Myocyte (in vitro differentiated cells): ENCODE measurements around the gene TRIOBP. TPM values are rescaled to one million over a fixed set of nuclear protein-coding genes. Genes with fewer than 3 reads are reported as not detected.
A peak's percentile ranks its signal among the peaks of the same experiment; 100 is the strongest.

Experiments
- DNase-seq: peaks from one replicate; pipeline ENCODE4 v3.0.0-alpha.2; 2012; ENCODE audit warnings: low read depth
- total RNA-seq: library from RNA; depleted of rRNA; stranded (reverse); fragments of >200 nt; gene quantifications from 2 replicates; pipeline ENCODE4 v1.2.3, GENCODE V29; 2014

Gene TRIOBP
- total RNA-seq, 1 donor from 2014 or later = 26.6 TPM

DNA sequence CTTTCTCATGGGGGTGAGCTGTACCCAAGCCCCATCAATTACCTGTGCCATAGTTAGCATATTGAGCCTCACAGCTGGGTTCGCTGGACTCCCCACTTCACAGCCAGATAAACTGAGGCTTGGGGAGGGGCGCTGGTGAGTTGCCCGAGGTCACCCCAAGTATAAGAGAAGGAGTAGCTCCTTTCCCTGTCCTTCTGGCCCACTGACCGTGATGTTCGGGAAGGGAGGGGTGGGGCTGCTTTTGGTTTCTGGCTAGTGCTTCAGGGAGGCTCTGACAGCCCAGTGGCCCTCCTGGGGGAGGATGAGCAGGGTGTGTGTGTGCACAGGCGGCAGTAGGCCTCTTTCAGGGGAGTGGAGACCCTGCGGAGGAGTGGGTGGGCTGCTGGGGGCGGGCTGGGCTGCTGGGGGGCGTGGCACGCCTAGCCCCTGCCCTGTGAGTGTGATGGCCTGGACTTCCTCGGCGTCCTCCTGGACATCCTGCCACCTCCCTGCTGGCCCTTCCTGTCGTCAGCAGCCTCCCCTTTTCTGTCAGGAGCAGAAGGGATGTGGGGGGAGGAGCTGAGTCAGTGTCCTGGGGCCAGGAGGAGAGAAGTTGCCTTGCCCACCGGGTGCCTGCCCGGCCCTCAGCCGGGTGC, 50.3 kb downstream of the TRIOBP start:
- DNase-seq = peak; percentile 6

DNA sequence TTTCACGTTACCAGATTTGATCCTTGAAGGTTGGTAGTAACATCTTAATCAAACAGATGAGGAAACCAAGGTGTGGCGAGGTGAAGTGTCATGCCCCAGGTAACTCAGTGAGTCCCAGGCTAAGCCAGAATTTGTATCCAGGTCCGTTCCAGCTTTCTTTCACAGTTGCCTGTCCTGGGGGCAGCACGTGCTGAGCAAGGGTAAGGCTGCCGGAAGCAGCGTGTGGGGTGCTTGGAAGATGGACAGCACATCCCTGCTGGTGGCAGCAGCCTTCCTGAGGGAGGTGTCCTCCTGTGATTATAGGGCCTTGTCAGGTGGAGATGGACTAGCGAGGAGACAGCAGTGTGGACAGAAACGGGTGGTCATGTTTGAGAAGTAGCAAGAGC, 50.9 kb downstream of the TRIOBP start:
- DNase-seq = no peak

DNA sequence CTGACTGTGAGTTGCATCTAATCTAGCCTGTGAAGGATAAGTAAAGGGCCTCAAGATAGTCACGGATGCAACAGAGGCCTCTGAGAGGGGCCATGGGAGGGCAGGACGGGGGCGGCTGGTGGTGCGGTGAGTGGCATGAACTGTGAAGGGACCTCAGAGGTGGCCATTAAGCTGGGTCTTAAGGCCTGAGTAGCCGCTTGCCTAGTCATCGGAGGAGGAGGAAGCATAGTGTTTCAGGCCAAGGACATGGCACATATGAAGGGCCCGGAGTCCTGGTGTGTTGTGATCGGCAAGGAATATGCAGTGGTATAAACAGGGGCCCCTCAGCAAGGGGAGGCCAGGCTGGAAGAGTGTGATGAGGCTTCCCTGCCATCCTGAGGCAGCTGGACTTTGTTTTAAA, 51.8 kb downstream of the TRIOBP start:
- DNase-seq = no peak

DNA sequence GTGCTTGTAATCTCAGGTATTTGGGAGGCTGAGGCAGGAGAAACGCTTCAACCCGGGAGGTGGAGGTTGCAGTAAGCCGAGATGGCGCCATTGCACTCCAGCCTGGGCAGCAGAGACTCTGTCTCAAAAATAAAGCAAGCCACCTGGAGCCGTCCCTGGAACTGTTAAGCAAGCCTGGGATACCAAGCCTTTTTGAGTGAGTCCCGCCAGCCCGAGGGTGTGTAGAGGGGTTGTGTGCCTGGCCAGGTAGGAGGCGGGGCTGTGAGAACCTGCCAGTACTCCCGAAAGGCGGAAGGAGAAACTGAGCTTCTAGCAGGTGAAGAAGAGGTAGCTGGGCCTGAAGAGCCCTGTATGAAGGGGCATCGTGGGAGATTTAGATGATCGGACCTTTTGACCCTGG, 52.4 kb downstream of the TRIOBP start:
- DNase-seq = no peak

DNA sequence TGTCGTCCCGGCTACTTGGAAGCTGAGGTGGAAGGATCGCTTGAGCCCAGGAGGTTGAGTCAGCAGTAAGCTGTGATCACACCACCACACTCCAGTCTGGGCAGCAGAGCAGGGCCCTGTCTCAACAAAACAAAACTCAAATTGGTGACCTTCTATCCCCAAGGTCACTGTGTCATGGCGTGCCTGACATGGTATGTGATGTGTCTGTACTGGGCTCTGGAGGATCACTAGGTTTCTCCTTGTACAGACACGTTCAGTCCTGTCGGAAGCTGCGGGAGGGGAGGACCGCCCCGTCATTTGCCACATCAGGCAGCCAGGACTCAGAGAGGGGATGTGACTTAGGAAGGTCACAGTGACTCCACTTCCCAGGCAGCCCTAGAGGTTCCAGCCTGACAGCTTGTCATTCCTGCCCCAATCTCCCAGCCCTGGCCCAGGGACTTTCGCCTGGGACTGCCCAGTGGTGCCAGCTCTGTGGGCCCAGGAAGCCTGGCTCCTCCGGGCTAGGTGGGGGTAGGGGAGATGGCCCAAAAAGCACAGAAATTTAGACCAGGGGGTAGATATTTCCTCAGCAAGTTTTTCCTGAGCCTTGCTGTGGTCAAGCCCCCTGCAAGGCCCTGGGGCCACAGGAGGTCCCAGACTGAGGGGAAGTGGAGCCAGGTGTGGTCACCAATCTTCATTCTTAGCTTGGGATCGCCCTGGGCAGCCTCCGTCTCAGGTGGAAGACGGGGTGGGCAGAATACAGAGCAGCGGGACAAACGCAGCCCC, 53.2 kb downstream of the TRIOBP start:
- DNase-seq = peak; percentile 20

DNA sequence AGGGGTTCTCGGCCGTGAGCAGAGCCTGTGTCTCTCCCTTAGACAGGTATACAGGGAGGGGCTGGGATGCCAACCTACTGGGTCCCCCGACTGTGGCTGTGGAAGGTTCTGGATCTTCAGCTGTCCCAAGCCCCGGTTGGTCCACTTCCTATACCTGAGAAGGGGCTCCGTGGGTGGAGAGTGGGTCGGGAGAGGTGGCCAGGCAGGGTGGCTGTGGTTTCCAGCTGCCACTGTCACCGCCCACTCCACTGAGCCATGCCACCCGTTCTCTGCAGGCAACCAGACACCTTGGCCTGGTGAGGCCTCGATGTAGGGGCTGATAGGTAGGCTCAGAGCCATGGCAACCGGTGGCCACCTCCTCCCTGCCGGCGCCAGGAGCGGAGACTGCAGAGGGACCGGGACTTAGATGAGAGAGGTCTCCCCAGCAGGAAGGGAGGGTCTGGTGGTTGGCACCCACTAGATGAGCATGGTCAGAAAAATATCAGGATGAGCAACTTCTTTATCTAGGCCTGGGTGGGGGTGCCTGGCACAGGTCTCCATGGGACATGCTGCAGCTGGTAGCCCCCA, 53.8 kb downstream of the TRIOBP start:
- no peak for DNase-seq

DNA sequence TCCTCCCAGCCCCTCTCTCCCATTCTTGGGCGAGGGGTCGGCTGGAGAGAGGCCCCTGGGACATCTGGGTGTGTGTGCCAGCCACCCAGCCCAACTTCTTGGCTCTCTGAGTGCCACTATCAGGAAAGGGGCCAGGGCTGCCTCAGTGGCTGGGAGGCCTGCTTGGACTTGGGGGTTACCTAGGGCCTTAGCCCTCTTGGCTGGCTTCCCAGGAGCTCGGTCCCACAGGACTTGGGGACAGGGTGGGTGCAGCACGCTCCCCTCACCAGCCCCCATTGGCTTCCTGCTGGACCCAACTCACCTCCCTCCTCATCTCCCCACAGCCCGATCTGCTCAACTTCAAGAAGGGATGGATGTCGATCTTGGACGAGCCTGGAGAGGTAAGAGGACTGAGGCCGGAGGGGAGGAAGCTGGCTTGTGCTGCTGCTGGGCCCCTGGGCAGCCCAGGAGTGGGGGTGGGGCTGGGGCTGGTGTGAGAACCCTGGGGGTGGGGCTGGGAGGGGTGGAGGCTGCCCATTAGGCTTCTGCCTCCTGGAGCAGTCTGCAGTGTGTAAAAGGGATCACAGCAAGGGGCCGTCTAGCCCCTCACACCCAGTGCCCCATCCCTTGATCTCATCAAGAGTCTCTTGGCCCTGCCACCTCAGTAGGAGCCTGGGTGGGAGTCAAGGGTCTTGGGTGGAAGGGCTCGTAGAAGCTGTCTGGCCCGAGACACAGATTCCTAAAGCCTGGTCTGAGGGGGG, 54.8 kb downstream of the TRIOBP start:
- DNase-seq = no peak

DNA sequence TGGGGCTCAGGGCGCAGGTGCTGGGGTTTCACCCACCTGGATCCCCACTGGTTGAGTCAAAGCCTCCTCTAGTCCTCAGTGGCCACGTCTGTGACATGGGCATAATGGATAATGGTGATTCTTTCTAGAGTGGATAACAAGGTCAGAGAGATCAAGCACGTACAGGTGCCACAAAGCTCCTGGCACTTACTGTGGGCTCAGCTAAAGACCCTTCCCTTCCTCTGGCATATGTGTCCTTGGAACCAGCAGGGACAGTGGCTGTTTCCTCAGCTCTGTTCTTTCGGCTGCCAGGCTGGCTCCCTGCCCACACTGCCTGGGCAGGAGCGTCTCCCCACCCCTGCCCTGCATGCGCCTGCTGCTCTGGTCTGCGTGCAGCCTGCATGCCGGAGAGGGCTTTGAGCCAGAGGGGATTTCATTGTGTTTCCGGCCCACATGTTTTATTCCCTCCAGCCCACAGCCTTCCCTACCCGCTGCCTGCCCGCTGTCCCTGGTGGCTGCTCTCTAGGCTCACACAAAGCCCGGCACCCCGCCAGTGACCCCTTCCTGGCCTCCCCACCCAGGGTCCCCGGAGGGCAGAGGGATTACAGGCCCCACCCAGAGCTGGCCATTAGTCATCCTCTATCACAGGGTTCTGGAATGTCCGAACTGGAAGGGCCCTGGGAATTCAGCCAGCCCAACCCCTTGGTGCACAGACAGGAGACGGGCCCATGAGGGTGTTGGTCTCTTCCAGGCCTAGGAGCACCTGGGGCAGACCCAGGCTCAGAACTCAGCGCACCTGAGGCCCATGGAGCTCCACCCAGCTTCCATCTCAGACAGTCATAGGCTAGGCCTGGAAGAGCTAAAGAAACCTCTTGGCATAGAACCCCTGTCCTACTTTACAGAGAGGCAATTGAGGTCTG, 55.6 kb downstream of the TRIOBP start:
- DNase-seq = peak; percentile 99

DNA sequence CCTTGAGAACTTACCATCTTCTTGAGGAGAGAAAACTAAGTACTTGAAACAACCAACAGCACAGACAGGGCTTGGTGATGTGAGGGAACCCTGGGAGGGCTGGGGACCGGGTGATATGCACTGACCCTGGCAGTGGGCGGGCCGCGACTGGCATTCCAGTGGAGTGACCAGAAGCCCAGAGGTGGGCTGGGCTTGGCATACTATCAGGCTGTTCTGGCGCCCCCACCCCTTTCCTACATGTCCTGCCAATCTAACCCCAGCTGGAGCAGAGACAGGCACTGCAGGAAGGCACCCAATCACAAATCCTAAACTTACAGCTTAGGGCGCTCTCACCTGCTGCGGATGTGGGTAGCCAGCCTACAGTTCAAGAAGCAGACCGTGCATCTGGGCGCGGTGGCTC, 56.9 kb downstream of the TRIOBP start:
- peak; percentile 60 for DNase-seq

DNA sequence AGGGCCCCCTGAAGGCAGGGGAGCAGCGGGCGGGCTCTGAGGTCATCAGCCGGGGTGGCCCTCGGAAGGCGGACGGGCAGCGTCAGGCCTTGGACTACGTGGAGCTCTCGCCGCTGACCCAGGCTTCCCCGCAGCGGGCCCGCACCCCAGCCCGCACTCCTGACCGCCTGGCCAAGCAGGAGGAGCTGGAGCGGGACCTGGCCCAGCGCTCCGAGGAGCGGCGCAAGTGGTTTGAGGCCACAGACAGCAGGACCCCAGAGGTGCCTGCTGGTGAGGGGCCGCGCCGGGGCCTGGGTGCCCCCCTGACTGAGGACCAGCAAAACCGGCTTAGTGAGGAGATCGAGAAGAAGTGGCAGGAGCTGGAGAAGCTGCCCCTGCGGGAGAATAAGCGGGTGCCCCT, 60.8 kb downstream of the TRIOBP start:
- DNase-seq = no peak

DNA sequence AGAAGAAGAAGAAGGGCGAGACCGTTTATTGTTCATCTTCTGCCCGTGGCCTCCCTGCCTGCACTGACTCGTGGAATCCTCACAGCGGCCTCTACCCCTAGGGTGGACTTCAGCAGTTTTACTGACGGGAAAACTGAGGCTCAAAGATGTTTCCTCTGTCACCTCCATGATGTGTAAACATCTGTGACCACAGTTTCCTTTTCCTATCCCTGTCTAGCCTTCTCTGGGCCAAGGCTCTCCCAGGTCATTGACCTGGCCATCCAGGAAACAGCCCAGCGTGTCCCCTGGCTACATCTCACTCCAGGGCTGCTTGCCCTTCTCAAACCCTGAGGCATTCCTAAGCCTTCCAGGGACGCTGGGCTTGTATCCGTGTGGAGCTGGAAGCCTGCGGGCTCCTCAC, 61.8 kb downstream of the TRIOBP start:
- DNase-seq = no peak

DNA sequence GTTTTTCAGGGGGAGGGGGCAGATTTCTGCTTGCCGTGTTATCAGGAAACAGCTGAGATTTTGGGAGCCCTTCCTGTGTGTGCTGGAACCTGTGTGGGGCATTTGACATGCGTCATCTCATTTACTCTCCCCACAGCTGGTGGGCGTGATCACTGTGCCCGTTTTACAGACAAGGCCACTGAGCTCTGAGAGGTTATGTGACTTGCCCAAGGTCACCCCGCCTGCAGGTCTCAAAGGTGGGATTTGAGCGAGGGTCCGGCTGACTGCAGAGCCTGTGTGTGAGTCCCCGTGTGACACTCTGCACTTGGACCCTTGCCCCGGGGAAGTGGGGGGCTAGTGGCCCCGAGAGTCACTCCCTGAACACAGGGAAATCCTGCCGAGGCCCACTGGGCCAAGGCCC, 62.4 kb downstream of the TRIOBP start:
- no peak for DNase-seq

DNA sequence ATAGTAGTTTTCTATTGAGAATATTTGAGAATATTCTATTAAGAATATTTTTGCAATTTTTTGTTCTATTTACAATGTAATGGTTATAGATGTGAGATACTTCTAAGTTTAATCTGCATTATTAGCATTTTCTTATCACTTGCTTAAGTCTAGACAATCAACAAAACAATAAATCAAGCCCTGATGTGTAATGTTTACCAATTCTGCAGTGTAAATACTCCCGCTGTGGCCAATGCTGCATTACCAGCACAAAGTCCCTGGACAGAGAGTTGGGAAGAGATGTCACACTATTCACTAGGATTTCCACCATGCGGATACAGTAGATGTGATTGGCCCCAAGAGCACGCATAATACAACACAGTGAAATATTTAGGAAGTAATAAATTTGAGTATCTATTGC, 63.3 kb downstream of the TRIOBP start:
- no peak for DNase-seq

DNA sequence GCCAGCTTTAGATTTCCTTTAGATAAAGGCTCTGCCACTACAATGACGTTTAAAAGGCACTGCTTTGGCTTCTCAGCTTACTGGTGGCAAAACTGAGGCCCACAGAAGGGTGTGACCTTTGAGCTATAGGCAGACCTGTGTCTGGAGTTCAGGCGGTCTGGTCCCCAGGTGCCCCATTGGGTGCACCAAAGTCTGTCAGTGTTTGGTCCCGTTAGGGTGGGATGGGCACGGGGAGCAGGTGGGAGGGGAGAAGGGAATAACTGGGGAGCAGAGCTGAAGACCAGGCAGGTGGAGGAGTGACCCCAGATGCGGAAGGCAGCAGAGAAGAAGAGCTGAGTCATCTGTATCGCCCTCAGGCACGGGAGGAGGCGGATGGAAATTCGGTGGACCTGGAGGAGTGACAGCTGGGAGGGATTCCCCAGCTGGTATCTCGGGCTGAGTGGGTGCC, 65.6 kb downstream of the TRIOBP start:
- no peak for DNase-seq

DNA sequence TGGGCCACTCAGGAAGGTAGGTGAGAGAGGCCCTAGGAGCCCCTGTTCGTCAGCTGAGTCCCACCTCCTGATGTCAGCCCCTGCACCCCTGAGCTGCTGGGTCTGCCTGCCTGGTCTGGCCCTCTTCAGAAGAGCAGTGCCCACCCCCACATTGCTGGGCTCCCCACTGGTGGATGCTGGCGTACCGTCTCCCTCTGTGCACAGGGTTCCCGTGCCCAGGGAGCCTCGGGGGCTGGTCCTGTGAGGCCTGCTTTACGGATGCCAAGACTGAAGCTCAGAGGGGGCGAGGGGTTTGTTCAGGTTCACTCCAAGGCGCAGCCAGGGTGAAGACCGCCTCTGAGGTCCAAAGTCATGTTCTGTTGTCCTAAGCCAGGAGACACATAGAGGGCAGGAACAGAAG, 66.2 kb downstream of the TRIOBP start:
- no peak for DNase-seq

DNA sequence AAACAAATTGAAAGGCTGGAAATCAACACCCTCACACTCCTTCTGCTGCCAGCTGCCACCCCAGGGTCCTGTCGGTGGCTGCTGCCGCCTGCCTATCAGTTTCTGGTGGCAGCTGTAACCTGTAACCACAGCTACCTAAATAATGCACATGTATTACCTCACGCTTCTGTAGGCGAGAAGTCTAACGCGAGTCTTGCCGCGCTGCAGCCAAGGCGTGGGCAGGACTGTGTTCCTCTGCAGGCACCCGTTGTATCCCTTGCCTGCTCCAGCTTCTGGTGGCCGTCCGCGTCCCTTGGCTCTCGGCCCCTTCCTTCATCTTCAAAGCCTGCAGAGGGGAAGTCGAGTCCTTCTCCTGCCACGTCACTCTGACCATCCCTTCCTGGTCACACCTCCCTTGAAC, 66.8 kb downstream of the TRIOBP start:
- DNase-seq = no peak

DNA sequence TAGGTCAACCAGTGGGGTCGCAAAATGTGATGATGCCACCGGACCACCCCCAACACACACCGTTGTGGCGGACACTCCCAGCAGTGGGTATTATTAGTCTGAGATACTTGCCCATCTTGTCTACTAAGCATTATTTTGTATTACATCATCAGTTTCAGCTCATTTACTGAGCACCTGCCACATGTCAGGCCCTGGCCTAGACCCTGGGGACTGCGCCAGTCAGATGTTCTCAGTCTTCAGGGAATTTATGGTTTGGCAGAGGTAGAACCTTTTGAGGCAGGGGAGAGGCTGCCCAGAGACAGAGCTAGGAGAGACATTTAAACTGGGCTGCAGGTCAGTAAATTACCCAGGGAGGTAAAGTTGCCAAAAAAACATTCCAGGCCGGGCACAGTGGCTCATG, 67.8 kb downstream of the TRIOBP start:
- DNase-seq = peak; percentile 77

DNA sequence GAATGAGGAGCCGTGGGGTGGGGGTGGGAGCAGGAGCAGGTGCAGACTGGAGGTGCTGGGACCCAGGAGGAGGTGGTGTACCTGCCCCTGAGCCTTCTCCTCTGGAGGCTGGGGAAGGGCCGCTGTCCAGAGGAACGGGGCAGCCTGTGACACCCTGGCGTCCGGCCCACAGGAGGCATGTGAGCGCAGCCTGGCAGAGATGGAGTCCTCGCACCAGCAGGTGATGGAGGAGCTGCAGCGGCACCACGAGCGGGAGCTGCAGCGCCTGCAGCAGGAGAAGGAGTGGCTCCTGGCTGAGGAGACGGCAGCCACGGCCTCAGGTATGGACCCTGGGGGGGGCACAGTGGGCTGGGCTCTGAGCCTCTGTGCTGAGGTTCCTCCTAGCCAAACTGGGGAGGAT, 68.7 kb downstream of the TRIOBP start:
- DNase-seq = no peak

DNA sequence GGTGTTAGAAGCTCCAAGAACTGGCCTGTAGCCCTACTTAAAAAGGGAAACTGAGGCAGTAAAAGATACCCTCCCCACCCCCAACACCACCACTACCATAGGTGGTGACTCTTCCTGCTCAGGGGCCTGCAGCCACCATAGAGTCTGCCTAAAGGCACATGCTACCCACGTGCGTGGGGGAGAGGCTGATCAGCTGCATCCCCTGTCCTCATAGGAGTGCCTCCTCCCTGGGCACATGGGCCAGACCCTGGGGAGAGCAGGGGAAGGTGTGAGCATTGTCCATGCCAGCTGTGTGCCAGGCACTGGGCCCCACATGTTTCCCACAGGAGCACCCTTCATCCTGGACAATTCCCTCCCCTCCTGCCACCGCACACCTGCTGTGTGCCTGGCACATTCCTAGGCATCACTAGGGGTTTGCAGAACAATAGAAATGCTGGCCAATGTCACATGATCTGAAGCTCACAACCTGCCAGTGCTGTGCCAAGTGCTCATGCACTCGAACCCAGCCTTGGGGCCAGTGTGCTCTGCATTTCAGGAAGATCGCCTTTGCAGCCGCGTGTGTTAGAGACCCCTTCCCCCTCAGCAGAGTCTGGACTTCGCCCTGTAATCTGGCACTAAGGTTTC, 69.2 kb downstream of the TRIOBP start:
- DNase-seq = no peak

DNA sequence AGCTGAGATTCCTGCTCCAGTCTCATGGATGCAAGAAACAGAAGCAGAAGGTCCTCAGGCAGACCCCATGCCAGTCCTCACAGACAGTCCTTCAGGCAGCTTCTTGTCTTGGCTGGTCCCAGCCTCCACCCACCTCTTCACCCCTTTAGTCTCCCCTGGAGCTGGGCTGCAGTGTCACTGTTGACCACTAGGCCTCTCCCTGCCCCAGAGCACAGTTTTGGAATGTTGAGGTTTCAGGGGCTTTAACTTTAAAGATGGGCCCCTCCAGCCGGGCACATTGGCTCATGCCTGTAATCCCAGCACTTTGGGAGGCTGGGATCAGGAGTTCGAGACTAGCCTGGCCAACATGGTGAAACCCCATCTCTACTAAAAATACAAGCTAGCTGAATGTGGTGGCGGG, 71.4 kb downstream of the TRIOBP start:
- DNase-seq = no peak

DNA sequence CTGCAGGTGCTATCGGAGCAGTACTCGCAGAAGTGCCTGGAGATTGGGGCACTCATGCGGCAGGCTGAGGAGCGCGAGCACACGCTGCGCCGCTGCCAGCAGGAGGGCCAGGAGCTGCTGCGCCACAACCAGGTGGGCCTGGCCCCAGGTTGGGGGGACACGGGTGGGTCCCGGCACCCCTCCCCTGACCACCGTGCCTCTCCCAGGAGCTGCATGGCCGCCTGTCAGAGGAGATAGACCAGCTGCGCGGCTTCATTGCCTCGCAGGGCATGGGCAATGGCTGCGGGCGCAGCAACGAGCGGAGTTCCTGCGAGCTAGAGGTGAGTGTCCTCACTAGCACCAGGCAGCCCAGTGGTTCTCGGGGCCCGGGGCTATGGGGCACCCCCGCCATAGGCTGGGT, 72.2 kb downstream of the TRIOBP start:
- DNase-seq = no peak
